MM.1S (cell line): ENCODE results near the gene NCKAP5.

ENCODE experiments used
- CTCF ChIP-seq: fragments of 300-600 bp; sonication (generic); IDR thresholded peaks from 2 replicates; pipeline ENCODE4 v1.5.1; 2016; ENCODE audit warnings: antibody characterized with exemption, low read length, mixed read lengths
- EZH2 ChIP-seq: fragments of 300-600 bp; sonication (generic); optimal IDR thresholded peaks from 2 replicates; pipeline ENCODE3; 2017; ENCODE audit warnings: low read depth, mild to moderate bottlenecking, antibody characterized with exemption, low read length, mixed read lengths

- TF ChIP-seq CTCF (no peak), EZH2 (no peak)
Observed at GRCh38 chr2:133197156-133197555, 371.1 kb downstream of the NCKAP5 start.
